IMR-90 (cell line): ENCODE results near the gene ABCA12. TPM values are rescaled to one million over a fixed set of nuclear protein-coding genes. Genes with fewer than 3 reads are reported as not detected.

Experiments
- ATAC-seq: fragments of 200-7000 bp; cut with Tn5 transposase; 2 replicates; pipeline ENCODE4 v1.9.1; 2020; ENCODE audit warnings: low read depth, mild to moderate bottlenecking, moderate library complexity
- BruUV-seq: library from RNA; stranded (reverse); fragments of 400-500 nt; replicated peaks from 2 replicates; lab custom pipeline; 2021; lab: Mats Ljungman, UMichigan
- CTCF ChIA-PET: fragments of 300-600 bp; formaldehyde crosslinking; extraction: SDS; loops from one replicate; lab custom pipeline; 2021; ENCODE audit warnings: antibody characterized with exemption; lab: Yijun Ruan, JAX
- POLR2A ChIA-PET: fragments of 300-600 bp; sonication (Branson Sonifier 250); formaldehyde crosslinking; loops from one replicate; lab custom pipeline; 2022; ENCODE audit warnings: antibody characterized with exemption; ENCODE audit not compliant: unreplicated experiment; lab: Charles Lee
- DNase-seq: peaks from one replicate; pipeline ENCODE4 v3.0.0; 2013
- H2AFZ ChIP-seq: replicated peaks from 2 replicates; pipeline ENCODE3; 2013; ENCODE audit warnings: low read length, mild to moderate bottlenecking; ENCODE audit not compliant: poor library complexity
- H2AK5ac ChIP-seq: 2 replicates; pipeline ENCODE4 v1.6.1; 2013; ENCODE audit warnings: low read depth, low read length, inconsistent platforms
- H2AK9ac ChIP-seq: replicated peaks from 2 replicates; pipeline ENCODE3; 2013; ENCODE audit warnings: mild to moderate bottlenecking, low read depth, low read length, moderate library complexity; ENCODE audit not compliant: poor library complexity
- H2BK120ac ChIP-seq: 2 replicates; pipeline ENCODE4 v1.6.1; 2013; ENCODE audit warnings: low read depth, low read length, inconsistent platforms
- H2BK15ac ChIP-seq: 3 replicates; pipeline ENCODE4 v1.6.1; 2013; ENCODE audit warnings: low read depth, low read length, inconsistent platforms
- H2BK20ac ChIP-seq: 2 replicates; pipeline ENCODE4 v1.6.1; 2013; ENCODE audit warnings: low read depth, mild to moderate bottlenecking, inconsistent platforms, low read length, moderate library complexity
- H2BK5ac ChIP-seq: 2 replicates; pipeline ENCODE4 v1.6.1; 2013; ENCODE audit warnings: mild to moderate bottlenecking, low read depth, low read length, inconsistent platforms; ENCODE audit not compliant: poor library complexity, severe bottlenecking
- H3K14ac ChIP-seq: replicated peaks from 2 replicates; pipeline ENCODE4 v1.6.1; 2013; ENCODE audit warnings: low read depth, low read length, inconsistent platforms
- H3K18ac ChIP-seq: 2 replicates; pipeline ENCODE4 v1.6.1; 2013; ENCODE audit warnings: low read depth, low read length, control low read depth
- H3K23ac ChIP-seq: 2 replicates; pipeline ENCODE4 v1.6.1; 2013; ENCODE audit warnings: low read depth, low read length, inconsistent platforms
- H3K27ac ChIP-seq: 2 replicates; pipeline ENCODE4 v1.5.1; 2013; ENCODE audit warnings: mild to moderate bottlenecking, control low read depth, low read length; ENCODE audit not compliant: insufficient read depth
- H3K27me3 ChIP-seq: 2 replicates; pipeline ENCODE4 v1.6.1; 2013; ENCODE audit warnings: low read length; ENCODE audit not compliant: control insufficient read depth, insufficient read depth
- H3K36me3 ChIP-seq: 2 replicates; pipeline ENCODE4 v1.6.1; 2013; ENCODE audit warnings: low read length, mixed read lengths; ENCODE audit not compliant: control insufficient read depth, insufficient read depth
- H3K4ac ChIP-seq: 2 replicates; pipeline ENCODE4 v1.6.1; 2013; ENCODE audit warnings: low read depth, low read length, inconsistent platforms
- H3K4me1 ChIP-seq: 2 replicates; pipeline ENCODE4 v1.6.1; 2013; ENCODE audit warnings: low read length, mixed read lengths; ENCODE audit not compliant: control insufficient read depth, insufficient read depth
- H3K4me2 ChIP-seq: 2 replicates; pipeline ENCODE4 v1.6.1; 2013; ENCODE audit warnings: low read depth, mild to moderate bottlenecking, control low read depth, low read length, moderate library complexity
- H3K4me3 ChIP-seq: 2 replicates; pipeline ENCODE4 v1.5.1; 2013; ENCODE audit warnings: low read depth, mild to moderate bottlenecking, control low read depth, low read length, moderate library complexity; ENCODE audit not compliant: insufficient read depth
- H3K56ac ChIP-seq: 2 replicates; pipeline ENCODE4 v1.6.1; 2013; ENCODE audit warnings: low read length, inconsistent platforms; ENCODE audit not compliant: insufficient read depth; ENCODE audit errors: extremely low read depth
- H3K79me1 ChIP-seq, 2 experiments: 2 replicates each; pipeline ENCODE4 v1.6.1; 2013; ENCODE audit warnings: low read length in 2 of 2, inconsistent platforms in 1 of 2, low read depth in 1 of 2
- H3K9ac ChIP-seq: 2 replicates; pipeline ENCODE4 v1.6.1; 2013; ENCODE audit warnings: low read depth, low read length, control low read depth
- H3K9me1 ChIP-seq: 2 replicates; pipeline ENCODE4 v1.6.1; 2013; ENCODE audit warnings: low read length, inconsistent platforms; ENCODE audit not compliant: insufficient read depth
- H3K9me3 ChIP-seq: 2 replicates; pipeline ENCODE4 v1.6.1; 2013; ENCODE audit warnings: low read length; ENCODE audit not compliant: control insufficient read depth, insufficient read depth
- H4K20me1 ChIP-seq: 2 replicates; pipeline ENCODE4 v1.6.1; 2013; ENCODE audit warnings: low read length, inconsistent platforms; ENCODE audit not compliant: insufficient read depth
- H4K5ac ChIP-seq: 2 replicates; pipeline ENCODE4 v1.6.1; 2013; ENCODE audit warnings: mild to moderate bottlenecking, low read depth, low read length, control low read depth
- H4K8ac ChIP-seq, 2 experiments: 2 replicates each; pipeline ENCODE4 v1.6.1; 2013; ENCODE audit warnings: low read depth in 2 of 2, low read length in 2 of 2, control low read depth in 1 of 2, inconsistent platforms in 1 of 2
- H4K91ac ChIP-seq: 2 replicates; pipeline ENCODE4 v1.6.1; 2013; ENCODE audit warnings: low read depth, low read length, inconsistent platforms; ENCODE audit not compliant: insufficient read depth
- BHLHE40 ChIP-seq: fragments of 150-350 bp; IDR thresholded peaks from 2 replicates; pipeline ENCODE4 v1.6.1; 2016; ENCODE audit warnings: mild to moderate bottlenecking, low read depth, low read length
- CEBPB ChIP-seq: IDR thresholded peaks from 2 replicates; pipeline ENCODE4 v1.6.1; 2012; ENCODE audit warnings: low read depth, low read length, improper control_type of control experiment
- CHD1 ChIP-seq: IDR thresholded peaks from 2 replicates; pipeline ENCODE4 v1.6.1; 2012; ENCODE audit warnings: low read depth, low read length, improper control_type of control experiment
- ELK1 ChIP-seq: fragments of 150-350 bp; IDR thresholded peaks from 2 replicates; pipeline ENCODE4 v1.6.1; 2016; ENCODE audit warnings: low read depth, mild to moderate bottlenecking, low read length, moderate library complexity, borderline replicate concordance
- FOS ChIP-seq: fragments of 150-350 bp; IDR thresholded peaks from 2 replicates; pipeline ENCODE4 v1.6.1; 2016; ENCODE audit warnings: low read depth, low read length
- MAFK ChIP-seq: IDR thresholded peaks from 2 replicates; pipeline ENCODE4 v1.6.1; 2012; ENCODE audit warnings: low read depth, low read length, improper control_type of control experiment
- MXI1 ChIP-seq: IDR thresholded peaks from 2 replicates; pipeline ENCODE4 v1.6.1; 2012; ENCODE audit warnings: low read depth, mild to moderate bottlenecking, low read length, moderate library complexity, borderline replicate concordance
- NFE2L2 ChIP-seq: fragments of 150-350 bp; IDR thresholded peaks from 2 replicates; pipeline ENCODE4 v1.6.1; 2016; ENCODE audit warnings: low read depth, mild to moderate bottlenecking, low read length
- POLR2A ChIP-seq: IDR thresholded peaks from 2 replicates; pipeline ENCODE4 v1.6.1; 2012; ENCODE audit warnings: mild to moderate bottlenecking, low read depth, low read length
- RAD21 ChIP-seq: IDR thresholded peaks from 2 replicates; pipeline ENCODE4 v1.6.1; 2012; ENCODE audit warnings: low read length, improper control_type of control experiment
- RCOR1 ChIP-seq: IDR thresholded peaks from 2 replicates; pipeline ENCODE4 v1.6.1; 2012; ENCODE audit warnings: mild to moderate bottlenecking, low read length, improper control_type of control experiment; ENCODE audit not compliant: insufficient replicate concordance
- RFX5 ChIP-seq: IDR thresholded peaks from 2 replicates; pipeline ENCODE4 v1.8.0; 2012; ENCODE audit warnings: low read depth, mild to moderate bottlenecking, low read length, moderate library complexity
- USF2 ChIP-seq: fragments of 150-350 bp; IDR thresholded peaks from 2 replicates; pipeline ENCODE4 v1.6.1; 2017; ENCODE audit warnings: mild to moderate bottlenecking, antibody characterized with exemption, low read length, low read depth
- WGBS, 2 experiments: methylation state at CpG; one replicate each; pipeline versions ENCODE4 v1.1.5 to v1.1.7; 2013; ENCODE audit warnings: missing lambda C conversion rate in 2 of 2; ENCODE audit not compliant: insufficient read length in 1 of 2; ENCODE audit errors: extremely low coverage in 2 of 2; 5-methylcytosine and 5-hydroxymethylcytosine counted together
- dilution Hi-C: fragments of 300-500 bp; cut with HindIII; formaldehyde crosslinking; loops from one replicate; pipeline ENCODE4 v1.14.3; 2018; ENCODE audit warnings: low sequenced_read_pairs; ENCODE audit not compliant: unreplicated experiment
- in situ Hi-C: fragments of 300-500 bp; cut with MboI; formaldehyde crosslinking; loops from 3 replicates; pipeline ENCODE4 v1.14.3; 2019; ENCODE audit warnings: low sequenced_read_pairs, inconsistent platforms, mixed read lengths
- intact Hi-C: fragments of 100-400 bp; cut with micrococcal nuclease; formaldehyde crosslinking; loops from 2 replicates; pipeline ENCODE4 v1.10.0; 2022
- polyA plus RNA-seq, 3 experiments: library from polyadenylated mRNA; depleted of rRNA; stranded (reverse); fragments of >200 nt; gene quantifications; 2 replicates each; pipeline ENCODE4 v1.2.3, GENCODE V29; 2012; ENCODE audit warnings: low replicate concordance in 1 of 3
- total RNA-seq: library from RNA; depleted of rRNA; stranded (reverse); fragments of >200 nt; gene quantifications from 2 replicates; pipeline ENCODE4 v1.2.3, GENCODE V29; 2012

ABCA12 gene
- total and polyA plus RNA-seq, 2 of the 4 experiments (the other 2 are of a cell fraction): under 0.01 TPM; not detected in 1

GRCh38 chr2:215080545-215080944, 57.9 kb downstream of the ABCA12 start:
- H2BK5ac ChIP-seq: no peak overlapping the region
- TF ChIP-seq ELK1 (no peak), FOS (no peak), CHD1 (no peak), MXI1 (no peak), USF2 (no peak), MAFK (no peak), NFE2L2 (no peak), RFX5 (no peak), BHLHE40 (no peak), RCOR1 (no peak), RAD21 (no peak), CEBPB (no peak), POLR2A (no peak)
- no peaks in the 10 kb centered on the region for H4K20me1 ChIP-seq
- H3K4me1 ChIP-seq: no peaks in the 10 kb centered on the region
- H2AK9ac ChIP-seq: no peak overlapping the region
- no peak overlapping the region for H3K18ac ChIP-seq
- no peak for DNase-seq
- H2BK120ac ChIP-seq: no peak overlapping the region
- no TSS peak for BruUV-seq
- H3K27me3 ChIP-seq: no peaks in the 10 kb centered on the region
- no peak overlapping the region for H3K4ac ChIP-seq
- dilution Hi-C loops: no loop called here
- H3K9ac ChIP-seq: no peak overlapping the region
- no peak for ATAC-seq
- no peak overlapping the region for H3K4me3 ChIP-seq
- POLR2A ChIA-PET: no interaction called here
- intact Hi-C loops: no loop called here
- H2BK20ac ChIP-seq: no peak overlapping the region
- H3K36me3 ChIP-seq: no peaks in the 10 kb centered on the region
- no peak overlapping the region for H2BK15ac ChIP-seq
- no peaks in the 10 kb centered on the region for H3K9me1 ChIP-seq
- H3K4me2 ChIP-seq: no peak overlapping the region
- H3K79me1 ChIP-seq: no peaks in the 10 kb centered on the region
- no peak overlapping the region for H3K14ac ChIP-seq
- no peak overlapping the region for H3K23ac ChIP-seq
- no peak overlapping the region for H4K91ac ChIP-seq
- no peak overlapping the region for H3K27ac ChIP-seq
- in situ Hi-C loops: no loop called here
- no CpG with 5 or more reads among the region's 4 CpGs for WGBS, 2 experiments
- H3K56ac ChIP-seq: no peak overlapping the region
- no peaks in the 10 kb centered on the region for H3K9me3 ChIP-seq
- no peak overlapping the region for H4K8ac ChIP-seq
- H2AK5ac ChIP-seq: no peak overlapping the region
- no peak overlapping the region for H4K5ac ChIP-seq
- CTCF ChIA-PET: no interaction called here
- no peak overlapping the region for H2AFZ ChIP-seq
